ENCODE results near the gene LDLRAD4.
"Not testable (repeated sequence)": the region's sequence is repeated elsewhere in the genome, so short reads cannot be mapped to it uniquely, and the experiment has no call there.

Gene LDLRAD4

GRCh38 chr18:13480571-13481255 is 262.2 kb downstream of the LDLRAD4 start:
- DNase-seq, result no peak

GRCh38 chr18:13481331-13481730 is 262.8 kb downstream of the LDLRAD4 start:
- no peak for DNase-seq

- DNase-seq, result no peak
Measured at GRCh38 chr18:13481820-13482617, 263.5 kb downstream of the LDLRAD4 start.

GRCh38 chr18:13482618-13482945 is 264.0 kb downstream of the LDLRAD4 start:
- no peak for DNase-seq

GRCh38 chr18:13483316-13484270 is 265.0 kb downstream of the LDLRAD4 start:
- DNase-seq, result no peak

GRCh38 chr18:13485182-13485581 is 266.6 kb downstream of the LDLRAD4 start:
- DNase-seq, result no peak

GRCh38 chr18:13485604-13486003 is 267.0 kb downstream of the LDLRAD4 start:
- no peak for DNase-seq

GRCh38 chr18:13486284-13486683 is 267.7 kb downstream of the LDLRAD4 start:
- DNase-seq, result no peak

GRCh38 chr18:13486686-13487085 is 268.1 kb downstream of the LDLRAD4 start:
- DNase-seq, result no peak

- no peak for DNase-seq
Measured at GRCh38 chr18:13487237-13487636, 268.7 kb downstream of the LDLRAD4 start.

- DNase-seq, result no peak
Measured at GRCh38 chr18:13488281-13488929, 269.8 kb downstream of the LDLRAD4 start.

- not testable (repeated sequence) for DNase-seq
Measured at GRCh38 chr18:13489303-13489702, 270.7 kb downstream of the LDLRAD4 start.

- no peak for DNase-seq
Measured at GRCh38 chr18:13491138-13491537, 272.6 kb downstream of the LDLRAD4 start.

- DNase-seq, result no peak
Measured at GRCh38 chr18:13492314-13492713, 273.8 kb downstream of the LDLRAD4 start.

- no peak for DNase-seq
Measured at GRCh38 chr18:13493079-13493478, 274.5 kb downstream of the LDLRAD4 start.

GRCh38 chr18:13493725-13494124 is 275.2 kb downstream of the LDLRAD4 start:
- no peak for DNase-seq

- DNase-seq, result no peak
Measured at GRCh38 chr18:13494871-13495445, 276.4 kb downstream of the LDLRAD4 start.

GRCh38 chr18:13495961-13496360 is 277.4 kb downstream of the LDLRAD4 start:
- no peak for DNase-seq

- DNase-seq, result no peak
Measured at GRCh38 chr18:13496691-13497281, 278.2 kb downstream of the LDLRAD4 start.

GRCh38 chr18:13499803-13500202 is 281.2 kb downstream of the LDLRAD4 start:
- no peak for DNase-seq

GRCh38 chr18:13500227-13500865 is 281.8 kb downstream of the LDLRAD4 start:
- peak; percentile 75 for DNase-seq

Data from DMS79 (cell line).